SHP77 (cell line): ENCODE measurements around the gene FZD4.
"Not testable (repeated sequence)": the region's sequence is repeated elsewhere in the genome, so short reads cannot be mapped to it uniquely, and the experiment has no call there.

ENCODE experiments used
- DNase-seq, 2 experiments: peaks; one replicate each; lab custom pipeline; 2025; lab: John Stamatoyannopoulos, UW

Gene FZD4

DNA sequence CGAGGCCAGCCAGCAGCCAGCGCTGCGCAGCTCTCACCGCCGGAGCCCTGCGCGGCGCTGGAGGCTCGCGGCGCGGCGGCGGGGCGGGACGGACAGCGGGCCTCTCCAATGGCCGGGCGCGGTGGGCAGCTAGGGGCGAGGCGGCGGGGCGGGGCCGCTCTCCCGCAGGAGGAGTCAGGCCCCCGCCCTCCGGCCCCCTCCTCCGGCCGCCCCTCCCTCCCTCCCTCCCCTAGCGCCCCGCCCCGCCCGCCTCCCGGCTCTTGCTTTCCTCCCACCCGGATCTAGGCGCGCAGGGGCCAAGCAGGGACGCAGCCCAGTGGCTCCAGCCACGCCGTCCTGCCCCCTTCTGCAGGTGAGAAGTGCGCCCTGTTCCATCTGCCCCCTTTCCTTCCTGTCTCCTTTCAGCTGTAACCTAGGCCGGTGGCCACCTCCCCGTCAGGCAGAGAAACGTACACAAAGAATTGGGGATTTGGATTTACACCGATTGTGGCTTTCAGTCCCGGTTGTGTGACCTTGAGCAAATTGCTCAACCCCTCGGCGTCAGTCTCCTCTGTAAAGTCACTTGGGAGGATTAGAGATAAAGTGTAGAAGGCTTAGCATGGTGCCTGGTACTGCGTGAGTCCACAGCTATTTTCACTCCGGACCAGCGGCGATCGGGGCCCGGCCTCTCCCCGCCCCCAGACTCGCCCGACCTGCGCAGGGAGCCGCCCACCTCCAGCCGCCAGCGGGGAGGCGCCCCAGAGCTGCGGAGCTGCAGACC is at the start of gene FZD4:
Gene FZD4 (minus strand): TSS at position 35 of the 760 bp plus-strand sequence. CDS start 310 bp downstream, outside the sequence.
- peak; percentile 61 to 81 for DNase-seq

DNA sequence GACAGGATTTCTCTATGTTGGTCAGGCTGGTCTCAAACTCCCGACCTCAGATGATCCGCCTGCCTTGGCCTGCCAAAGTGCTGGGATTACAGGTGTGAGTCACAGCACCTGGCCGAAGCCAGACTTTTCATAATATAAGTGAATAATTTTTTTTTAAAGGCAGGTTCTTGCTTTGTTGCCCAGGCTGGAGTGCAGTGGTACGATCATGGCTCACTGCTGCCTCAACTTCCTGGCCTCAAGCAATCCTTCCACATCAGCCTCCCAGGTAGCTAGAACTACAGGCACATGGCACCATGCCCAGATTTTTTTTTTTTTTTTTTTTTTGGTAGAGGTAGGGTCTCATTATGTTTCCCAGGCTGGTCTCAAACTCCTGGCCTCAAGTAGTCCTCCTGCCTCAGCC is 49.1 kb upstream of the FZD4 start:
- DNase-seq = not testable (repeated sequence)

DNA sequence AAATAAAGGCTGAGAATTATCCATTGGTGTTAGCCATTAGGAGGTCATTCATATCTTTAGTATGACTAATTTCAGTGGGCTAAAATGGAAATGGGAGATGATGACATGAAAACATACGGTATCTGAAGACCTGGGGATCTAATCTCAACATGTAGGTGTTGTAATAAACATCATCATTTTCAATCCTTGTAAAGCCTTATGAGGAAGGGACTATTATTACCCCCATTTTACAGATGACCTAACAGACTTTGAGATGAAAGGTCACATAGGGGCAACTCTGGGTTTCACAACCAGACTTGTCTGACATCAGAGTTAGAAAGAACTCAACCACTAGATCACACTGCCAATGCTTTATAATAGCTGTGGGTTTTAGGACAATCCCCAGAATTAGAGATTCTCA is 47.7 kb upstream of the FZD4 start:
- DNase-seq = no peak

DNA sequence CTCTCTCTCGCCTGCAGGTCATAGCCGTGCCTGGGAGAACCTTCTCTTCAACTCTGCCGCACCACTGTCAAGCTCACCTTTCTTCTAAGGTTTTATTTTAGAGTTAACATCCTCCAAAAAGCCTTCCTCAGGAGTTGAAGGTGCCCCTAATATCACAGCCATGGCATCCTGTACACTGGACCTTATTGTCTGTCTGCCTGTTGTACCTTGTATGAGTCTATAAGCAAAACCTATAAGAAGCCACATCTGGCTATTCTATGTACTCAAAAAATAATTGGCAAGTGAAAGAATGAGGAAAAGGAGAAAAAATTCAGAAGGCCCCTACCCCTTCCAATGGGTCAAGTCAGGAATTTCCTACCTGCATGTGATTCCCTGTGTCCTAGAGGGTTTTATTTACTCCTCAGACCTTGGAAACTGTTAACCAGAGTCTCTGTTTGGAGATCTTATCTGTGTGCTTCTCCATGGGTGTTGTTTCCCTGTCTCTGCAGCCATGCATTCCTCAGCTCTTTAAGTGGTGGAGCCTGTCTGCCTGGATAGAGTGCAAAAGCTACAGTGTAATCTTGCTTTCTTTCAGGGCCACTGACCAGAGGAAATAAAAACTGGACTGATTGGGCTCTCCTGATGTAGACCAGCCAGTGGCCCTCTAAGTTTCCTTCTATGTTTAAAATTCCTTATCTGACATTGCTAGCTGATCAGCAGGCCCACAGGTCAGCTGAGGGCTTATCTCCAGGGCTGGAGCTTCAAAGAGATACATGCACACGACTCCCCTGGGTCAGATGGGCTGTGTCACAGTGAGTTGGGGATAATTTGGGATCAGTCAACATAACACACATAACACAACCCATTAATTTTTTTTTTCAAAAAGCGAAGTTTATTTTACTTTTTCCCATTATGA is 44.9 kb upstream of the FZD4 start:
- DNase-seq = no peak

DNA sequence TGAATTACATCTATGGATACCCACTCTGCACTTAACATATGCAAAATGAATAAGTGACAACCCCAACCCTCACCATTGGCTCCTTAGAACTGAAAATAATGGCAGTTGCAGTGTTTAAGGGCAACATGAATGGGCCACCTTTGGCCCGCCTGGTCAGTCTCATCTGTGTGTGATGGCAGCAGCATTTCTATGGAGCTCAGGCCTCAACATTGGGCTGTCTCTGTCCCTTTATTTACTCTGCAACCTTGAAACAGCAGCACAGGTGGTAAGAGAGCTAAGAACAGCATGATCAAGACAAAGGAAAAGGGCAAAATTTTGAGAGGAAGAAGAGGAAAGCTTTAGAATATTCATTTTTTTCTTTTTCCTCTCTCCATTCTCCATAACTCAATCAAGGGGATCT is 44.2 kb upstream of the FZD4 start:
- DNase-seq = no peak

DNA sequence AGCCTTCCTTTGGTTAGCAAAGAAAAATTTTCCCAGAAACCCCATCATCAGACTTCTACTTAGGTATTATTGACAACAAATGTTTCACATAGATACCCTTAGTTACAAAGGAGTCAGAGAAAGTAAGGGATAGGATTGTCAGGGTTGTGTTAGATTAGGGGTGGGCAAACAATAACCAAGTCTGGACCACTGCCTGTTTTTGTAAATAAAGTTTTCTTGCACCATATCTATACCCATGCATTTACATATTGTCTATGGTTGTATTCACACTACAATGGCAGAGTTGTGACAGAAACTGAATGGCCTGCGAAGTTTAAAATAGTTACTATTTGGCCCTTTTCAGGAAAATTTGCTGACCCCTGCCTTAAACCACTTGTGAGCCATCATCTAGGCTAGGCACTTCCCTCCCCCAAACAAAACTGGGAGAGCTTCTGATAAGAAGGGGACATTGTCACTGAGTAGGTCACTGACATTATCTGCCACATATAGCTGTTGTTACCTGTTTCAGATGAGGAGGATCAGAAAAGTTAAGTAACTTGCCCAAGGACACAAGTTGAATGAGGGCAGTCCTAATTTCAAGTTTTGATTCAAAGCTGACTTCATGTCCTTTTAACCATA is 41.9 kb upstream of the FZD4 start:
- no peak for DNase-seq

DNA sequence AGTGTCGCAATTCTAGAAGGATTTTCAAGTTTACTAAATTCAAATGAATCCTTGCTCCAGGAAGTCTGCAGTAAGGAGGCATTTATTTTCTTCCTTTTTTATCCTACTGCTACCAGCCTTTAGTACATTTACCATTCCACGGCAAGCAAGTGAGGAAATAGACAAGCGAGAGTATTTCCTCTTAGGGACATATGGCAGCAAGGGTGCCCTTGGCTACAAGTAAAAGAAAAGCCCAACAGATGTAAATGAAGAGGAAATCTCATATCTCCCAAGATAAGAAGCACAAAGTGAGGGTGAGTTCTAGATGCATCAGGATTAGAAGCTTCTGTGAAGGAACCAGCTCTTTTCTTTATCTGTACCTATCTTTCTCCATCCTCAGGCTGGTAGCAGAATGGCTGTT is 37.8 kb upstream of the FZD4 start:
- DNase-seq = no peak

DNA sequence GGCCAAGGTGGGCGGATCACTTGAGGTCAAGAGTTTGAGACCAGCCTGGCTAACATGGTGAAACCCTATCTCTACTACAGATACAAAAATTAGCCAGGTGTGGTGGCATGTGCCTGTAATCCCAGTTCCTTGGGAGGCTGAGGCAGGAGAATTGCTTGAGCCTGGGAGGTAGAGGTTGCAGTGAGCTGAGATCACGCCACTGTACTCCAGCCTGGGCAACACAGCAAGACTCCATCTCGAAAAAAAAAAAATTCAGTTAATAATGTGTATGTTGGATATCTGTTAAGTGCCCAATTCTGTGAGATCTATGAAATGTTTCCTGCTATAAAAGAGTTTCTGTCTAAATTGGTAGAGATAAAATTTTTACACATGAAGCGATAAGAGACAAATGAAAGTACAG is 37.1 kb upstream of the FZD4 start:
- not testable (repeated sequence) for DNase-seq

DNA sequence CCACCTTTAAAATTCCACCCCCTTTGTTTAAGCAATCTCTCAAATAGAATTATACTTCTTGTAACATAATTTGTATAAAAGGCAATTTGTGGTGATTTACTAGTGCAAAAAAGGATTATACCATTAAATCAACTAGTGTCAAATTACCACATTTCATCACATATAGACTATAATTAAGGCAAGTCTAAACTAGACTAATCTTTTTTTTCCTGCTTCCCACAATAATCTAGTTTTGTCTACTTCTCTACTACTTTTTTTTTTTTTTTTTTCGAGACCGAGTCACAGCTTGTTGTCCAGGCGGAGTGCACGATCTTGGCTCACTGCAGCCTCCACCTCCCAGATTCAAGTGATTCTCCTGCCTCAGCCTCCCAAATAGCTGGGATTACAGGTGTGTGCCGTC is 36.1 kb upstream of the FZD4 start:
- DNase-seq = no peak

DNA sequence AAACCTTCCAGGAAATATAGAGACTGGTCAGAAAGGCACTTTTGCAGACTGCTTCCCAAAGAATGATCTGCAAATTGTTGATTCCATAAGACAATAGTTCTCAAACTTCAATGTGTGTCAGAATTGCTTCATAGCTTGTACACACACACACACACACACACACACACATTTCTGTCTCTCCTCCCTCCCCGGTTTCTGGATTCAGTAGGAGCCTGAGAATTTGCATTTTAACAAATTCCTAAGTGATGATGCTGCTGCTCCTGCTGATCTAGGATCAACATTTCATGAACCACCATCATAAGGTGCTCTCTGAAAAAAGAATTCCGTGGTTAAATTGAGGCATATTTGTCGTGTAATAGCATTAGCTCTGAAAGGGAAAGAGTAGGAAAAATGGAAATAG is 35.3 kb upstream of the FZD4 start:
- no peak for DNase-seq

DNA sequence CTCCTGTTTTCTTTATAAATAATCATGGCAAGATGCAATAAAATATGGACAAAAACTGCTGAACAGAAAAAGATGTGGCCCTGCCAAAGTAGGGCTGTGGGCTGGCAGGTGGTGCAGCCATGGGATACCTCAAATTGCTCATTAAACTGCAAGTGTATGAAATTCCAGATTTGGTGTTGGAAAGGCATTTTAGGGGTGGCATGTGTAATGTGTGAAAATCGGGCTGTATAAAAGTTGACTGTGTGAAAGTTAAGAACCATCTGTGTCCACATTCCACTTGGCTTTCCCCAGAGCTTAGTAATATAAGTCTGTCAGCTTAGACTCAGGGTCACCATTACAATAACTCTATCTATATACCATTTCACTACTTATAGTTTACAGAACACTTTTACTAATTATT is 34.8 kb upstream of the FZD4 start:
- DNase-seq = no peak

DNA sequence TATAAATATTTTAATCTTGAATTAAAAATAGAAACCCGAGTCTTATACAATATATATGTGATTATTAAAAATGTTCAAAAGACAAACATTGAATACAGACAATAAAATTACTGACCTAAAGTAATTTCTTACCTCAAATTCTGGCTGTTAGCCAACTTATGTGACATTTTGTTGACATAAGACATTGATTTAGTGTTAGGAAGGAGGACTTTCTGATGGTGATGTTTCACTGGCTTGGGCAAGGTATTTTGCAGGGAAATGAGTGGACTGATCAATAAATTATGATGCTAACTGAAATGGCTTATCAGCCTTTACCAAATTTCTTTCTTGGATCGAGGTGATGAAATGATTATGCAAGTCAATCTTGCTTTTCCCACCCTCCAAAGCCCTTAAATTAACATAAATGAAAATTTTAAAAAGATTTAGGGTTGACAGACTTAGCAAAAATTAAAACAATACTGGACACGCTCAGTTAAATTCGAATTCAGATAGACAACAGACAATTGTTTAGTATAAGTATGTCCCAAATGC is 33.2 kb upstream of the FZD4 start:
- no peak for DNase-seq

DNA sequence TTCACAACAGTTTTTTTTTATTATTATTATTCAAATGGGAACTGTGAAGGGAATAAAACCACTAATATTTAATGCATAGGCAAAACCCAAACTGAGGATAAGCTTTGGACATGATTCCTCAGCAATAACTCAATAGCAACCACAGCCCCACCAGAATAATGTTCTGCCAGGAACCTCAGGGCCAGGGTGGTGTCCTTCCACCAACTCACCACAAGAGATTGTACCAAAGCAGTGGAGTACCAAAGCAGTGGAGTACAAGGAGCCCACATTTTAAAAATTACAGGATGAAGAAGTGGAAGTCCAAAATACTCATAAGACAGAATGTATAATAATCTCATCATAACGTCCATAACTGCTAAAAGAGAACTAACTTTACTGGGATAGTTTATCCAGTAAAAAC is 32.5 kb upstream of the FZD4 start:
- no peak for DNase-seq

DNA sequence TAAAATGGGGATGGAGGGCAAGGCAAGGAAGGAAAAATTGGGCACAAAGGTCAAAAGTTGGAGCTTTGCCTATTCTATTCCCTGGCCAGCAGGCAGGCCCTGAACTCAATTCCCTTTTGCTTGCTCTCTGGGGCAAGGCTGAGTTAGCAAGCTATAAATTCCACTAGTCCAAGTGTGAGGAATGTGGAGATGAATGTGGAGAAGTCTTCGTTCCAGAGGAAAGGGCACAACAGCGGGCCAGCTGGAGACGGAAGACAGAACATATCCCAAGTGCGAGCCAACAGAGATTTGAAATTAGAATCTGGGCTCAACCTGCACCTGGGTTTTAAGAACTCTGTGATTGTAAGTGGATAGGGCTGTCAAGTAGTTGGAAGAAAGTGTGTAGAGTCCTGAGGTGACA is 29.5 kb upstream of the FZD4 start:
- DNase-seq = no peak

DNA sequence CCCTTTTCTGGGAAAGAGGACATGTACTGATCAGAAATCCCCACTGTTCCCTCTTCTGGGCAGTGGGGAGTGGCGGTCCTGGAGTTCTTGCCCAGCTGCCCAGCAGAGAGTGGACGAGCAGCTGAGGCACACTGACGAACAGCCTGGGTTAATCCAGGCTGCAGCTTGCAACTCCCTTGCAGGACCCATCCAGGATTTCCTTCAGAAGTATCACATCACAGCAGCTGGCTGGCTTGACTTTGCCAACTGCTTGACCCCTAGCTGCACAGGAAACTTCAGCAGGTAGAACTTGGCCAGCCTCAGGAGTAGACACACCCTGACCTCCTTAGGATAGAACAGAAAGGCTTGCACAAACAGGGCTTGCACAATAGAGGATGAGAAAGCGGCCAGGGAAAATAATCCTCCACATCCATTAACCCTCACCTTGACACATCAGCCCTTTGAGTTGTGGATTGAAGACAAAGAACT is 27.9 kb upstream of the FZD4 start:
- DNase-seq = no peak

DNA sequence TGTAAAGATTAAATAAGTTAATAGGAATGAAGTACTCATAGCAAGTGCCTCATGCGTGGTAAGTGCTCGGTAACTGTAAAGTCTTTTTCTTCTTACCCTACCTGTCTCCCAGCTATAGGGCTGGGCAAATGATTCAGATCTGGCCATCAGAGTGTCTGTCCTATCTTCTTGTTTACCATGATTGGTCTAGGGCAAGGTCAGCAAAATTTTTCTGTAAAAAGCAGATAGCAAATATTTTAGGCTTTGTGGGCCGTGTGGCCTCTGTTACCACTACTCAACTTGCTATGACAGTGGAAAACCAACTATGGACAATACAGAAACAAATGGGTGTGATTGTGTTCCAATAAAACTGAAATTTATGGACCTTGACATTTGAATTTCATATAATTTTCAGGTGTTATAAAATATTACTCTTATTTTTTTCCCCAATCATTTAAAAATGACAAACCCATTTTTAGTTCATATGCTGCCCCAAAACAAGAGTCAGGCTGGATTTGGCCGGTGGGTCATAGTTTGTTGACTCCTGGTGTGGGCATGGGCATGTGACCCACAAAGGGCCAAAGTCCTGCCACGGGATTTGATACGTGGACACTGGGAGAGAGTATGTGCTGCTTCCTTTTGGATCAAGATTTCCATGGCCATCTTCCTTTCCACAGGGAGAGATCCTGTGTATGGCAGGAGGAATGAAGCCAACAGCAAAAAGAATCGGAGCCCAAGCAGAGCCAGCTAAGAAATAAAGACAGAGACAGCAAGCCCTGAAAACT is 26.8 kb upstream of the FZD4 start:
- no peak for DNase-seq

DNA sequence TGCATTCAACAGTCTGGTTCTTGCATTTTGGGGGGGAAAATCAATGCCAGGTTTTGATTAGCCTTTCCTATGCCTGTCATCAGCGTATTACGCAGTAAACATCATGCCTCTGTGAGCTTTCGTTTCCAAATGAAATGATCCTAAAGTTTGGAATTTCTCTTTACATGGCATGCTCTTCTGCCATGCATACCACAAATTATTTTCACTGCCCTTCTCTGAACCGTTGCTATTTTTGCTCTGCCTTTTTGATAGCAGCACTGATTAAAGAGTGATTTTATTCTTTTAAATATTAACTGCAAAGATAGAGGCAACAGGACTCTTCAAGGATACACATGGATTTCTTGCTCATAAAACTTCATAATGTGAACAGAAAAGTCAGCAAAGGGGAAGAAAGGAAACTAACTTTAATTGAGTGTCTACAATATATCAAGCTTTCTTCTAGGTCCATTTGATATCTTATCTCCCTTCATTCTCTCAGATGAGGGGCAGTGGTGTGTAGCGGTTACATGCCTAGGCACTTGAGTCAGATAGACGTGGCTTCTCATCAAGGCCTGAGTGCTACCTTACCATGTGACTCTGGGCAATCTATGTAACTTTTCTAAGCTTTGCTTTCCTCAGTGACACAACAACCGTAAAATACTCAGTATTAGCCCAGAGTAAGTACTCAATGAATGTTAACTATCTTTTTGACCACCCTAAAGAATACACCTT is 25.0 kb upstream of the FZD4 start:
- DNase-seq = no peak

DNA sequence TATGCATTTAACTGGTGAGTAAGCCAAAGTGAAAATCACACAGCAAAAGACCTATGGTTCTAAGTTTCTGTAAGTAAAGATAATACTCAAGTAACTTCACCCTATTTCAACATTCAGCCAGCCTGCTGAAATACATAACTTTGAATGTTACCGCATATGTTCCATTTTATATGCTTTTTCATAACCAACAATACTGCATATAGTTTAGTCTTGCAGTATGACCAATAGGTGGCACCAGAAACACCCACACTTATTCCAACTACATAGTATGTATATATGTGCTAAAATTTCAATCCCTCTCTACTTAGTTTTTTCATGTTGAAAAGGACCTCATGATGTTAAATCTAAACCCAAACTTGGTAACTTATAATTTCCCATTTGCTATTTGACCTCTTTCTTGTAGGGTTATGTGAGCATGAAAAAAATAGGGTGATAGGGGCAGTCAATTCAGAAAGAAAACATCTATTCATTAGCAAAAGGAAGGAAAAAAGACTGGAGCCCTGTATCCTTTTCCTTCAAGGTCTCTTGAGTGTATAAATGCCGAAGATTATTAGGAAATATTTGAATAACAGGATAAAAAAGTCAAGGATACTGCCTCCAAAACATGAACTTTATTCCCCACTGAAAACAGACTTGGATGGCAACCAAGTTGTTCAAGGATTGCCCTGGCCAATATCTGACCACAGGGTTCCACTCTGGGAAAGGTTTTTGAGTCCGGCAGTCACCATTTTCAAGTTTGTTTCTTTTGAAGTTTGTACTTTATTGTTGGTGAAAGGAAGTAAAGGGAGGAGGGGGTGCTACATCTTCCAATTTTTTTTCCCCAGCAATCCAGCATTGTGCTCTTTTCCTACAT is 23.8 kb upstream of the FZD4 start:
- DNase-seq = peak in 1 of 2 experiments; percentile 22

DNA sequence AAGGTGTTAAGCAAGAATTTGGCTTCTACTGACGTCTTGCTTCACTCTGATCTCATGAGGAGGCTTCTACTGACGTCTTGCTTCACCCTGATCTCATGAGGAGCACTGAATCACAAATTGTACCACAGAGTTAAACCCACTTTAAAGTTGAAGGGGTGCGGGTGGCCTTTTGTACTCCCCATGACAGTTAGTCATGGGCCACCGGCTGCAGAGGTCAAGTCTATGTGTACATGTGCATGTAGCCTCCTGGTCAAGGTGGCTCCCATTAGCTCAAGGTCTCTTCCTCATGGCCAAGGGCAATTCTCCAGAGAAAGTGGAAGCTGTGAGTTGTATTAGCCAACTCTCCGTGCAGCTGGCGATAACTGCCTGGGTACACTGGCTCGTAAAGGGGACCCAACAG is 23.1 kb upstream of the FZD4 start:
- no peak for DNase-seq

DNA sequence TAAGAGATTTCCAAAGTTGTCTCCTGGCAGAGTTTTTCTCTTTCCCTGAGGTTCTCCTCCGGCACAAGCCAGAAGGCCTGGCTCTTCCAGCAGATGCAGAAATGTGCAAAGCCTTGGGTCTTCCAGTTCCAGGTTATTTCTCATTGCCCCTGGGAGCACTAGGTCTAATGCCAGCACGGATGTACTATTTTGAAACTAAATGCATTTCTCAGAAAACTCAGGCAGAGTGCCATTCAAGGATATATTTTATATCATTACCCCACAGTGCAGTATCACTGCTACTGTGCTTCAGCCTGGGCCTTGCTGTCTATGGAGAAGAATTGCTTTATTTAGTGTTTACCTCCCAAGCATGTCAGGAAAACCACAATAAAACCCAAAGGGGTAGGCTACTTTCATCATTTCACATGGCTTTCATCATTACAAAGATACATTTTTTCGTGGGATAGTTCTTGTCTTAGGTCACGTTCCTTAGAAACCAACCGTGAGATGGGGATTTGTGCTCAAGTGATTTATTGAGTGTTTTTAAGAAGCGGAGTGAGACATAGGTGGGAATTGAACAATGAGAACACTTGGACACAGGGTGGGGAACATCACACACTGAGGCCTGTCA is 22.4 kb upstream of the FZD4 start:
- DNase-seq = no peak
